ENCODE measurements around the gene MARF1. TPM values are rescaled to one million over a fixed set of nuclear protein-coding genes. Genes with fewer than 3 reads are reported as not detected.

Gene MARF1
- total RNA-seq, 1 donor from 2014 or later: 97.1 TPM

GRCh38 chr16:15597822-15598647, 44.9 kb downstream of the MARF1 start:
- H3K9me3 ChIP-seq: no peaks in the 10 kb centered on the region
- peak; percentile 4 for ATAC-seq
- no peak overlapping the region for H3K27ac ChIP-seq

GRCh38 chr16:15597135-15597534, 45.8 kb downstream of the MARF1 start:
- H3K27ac ChIP-seq: no peak overlapping the region
- H3K36me3 ChIP-seq: peaks cover 79% of the 10 kb centered on the region
- no peaks in the 10 kb centered on the region for H3K27me3 ChIP-seq
- no peak for DNase-seq
- intact Hi-C loops (cut with DNase I): no loop called here
- ATAC-seq: no peak
- H3K4me1 ChIP-seq: peaks cover 11% of the 10 kb centered on the region
- no peak for TF ChIP-seq CTCF (IDR thresholded peaks at IDR 0.05)
- no peaks in the 10 kb centered on the region for H3K9me3 ChIP-seq
- H3K4me3 ChIP-seq: no peak overlapping the region

More at GRCh38 chr16:15597822-15598647, 44.9 kb downstream of the MARF1 start:
- no peak for DNase-seq
- H3K36me3 ChIP-seq: peaks cover 88% of the 10 kb centered on the region
- intact Hi-C loops (cut with DNase I): no loop called here
- H3K27me3 ChIP-seq: no peaks in the 10 kb centered on the region
- TF ChIP-seq CTCF (IDR thresholded peaks at IDR 0.05): no peak
- peaks cover 11% of the 10 kb centered on the region for H3K4me1 ChIP-seq
- no peak overlapping the region for H3K4me3 ChIP-seq

GRCh38 chr16:15594711-15595320, 48.1 kb downstream of the MARF1 start:
- ATAC-seq (no peak), DNase-seq (no peak)
- no peak overlapping the region for H3K4me3 ChIP-seq
- H3K27ac ChIP-seq: peak overlapping the region; percentile 1
- H3K36me3 ChIP-seq: peaks cover 56% of the 10 kb centered on the region
- peaks cover 19% of the 10 kb centered on the region for H3K4me1 ChIP-seq
- no peaks in the 10 kb centered on the region for H3K9me3 ChIP-seq
- intact Hi-C loops (cut with DNase I): no loop called here
- TF ChIP-seq CTCF (IDR thresholded peaks at IDR 0.05): no peak
- H3K27me3 ChIP-seq: no peaks in the 10 kb centered on the region

GRCh38 chr16:15593235-15593634, 49.7 kb downstream of the MARF1 start:
- intact Hi-C loops (cut with DNase I): no loop called here
- Histone ChIP-seq H3K27me3 (no peaks in the 10 kb centered on the region), H3K27ac (peak overlapping the region; percentile 30), H3K9me3 (no peaks in the 10 kb centered on the region), H3K4me1 (peaks cover 31% of the 10 kb centered on the region), H3K4me3 (no peak overlapping the region), H3K36me3 (peaks cover 40% of the 10 kb centered on the region)
- peak; percentile 6 for ATAC-seq
- TF ChIP-seq CTCF (IDR thresholded peaks at IDR 0.05): no peak
- peak; percentile 73 for DNase-seq

- DNase-seq: no peak
- H3K36me3 ChIP-seq: peaks cover 37% of the 10 kb centered on the region
Observed at GRCh38 chr16:15592324-15592723, 50.6 kb downstream of the MARF1 start.

More at GRCh38 chr16:15592324-15592723, 50.6 kb downstream of the MARF1 start:
- H3K27me3 ChIP-seq: no peaks in the 10 kb centered on the region
- no peaks in the 10 kb centered on the region for H3K9me3 ChIP-seq
- H3K27ac ChIP-seq: peak overlapping the region; percentile 63
- intact Hi-C loops (cut with DNase I): no loop called here
- no peak for ATAC-seq
- TF ChIP-seq CTCF (IDR thresholded peaks at IDR 0.05): no peak
- H3K4me3 ChIP-seq: no peak overlapping the region
- H3K4me1 ChIP-seq: peaks cover 31% of the 10 kb centered on the region
